ENCODE data around the gene MED27.

MED27 gene

GRCh38 chr9:132044176-132044875 is 35.3 kb downstream of the MED27 start:
- TF ChIP-seq NFIC (IDR thresholded peaks at IDR 0.05) (no peak), EGR1 (IDR thresholded peaks at IDR 0.05) (no peak), EP300 (IDR thresholded peaks at IDR 0.05; ENCODE audit: borderline replicate concordance) (no peak), FOXM1 (IDR thresholded peaks at IDR 0.05; ENCODE audit: borderline replicate concordance, low read depth) (no peak), TCF12 (IDR thresholded peaks at IDR 0.05; ENCODE audit: low read depth) (no peak), MAX (IDR thresholded peaks at IDR 0.05) (no peak), TAF1 (IDR thresholded peaks at IDR 0.05; ENCODE audit: low read depth) (no peak), USF1 (IDR thresholded peaks at IDR 0.05) (no peak), RAD21 (IDR thresholded peaks at IDR 0.05; ENCODE audit: low read depth) (no peak), CEBPB (IDR thresholded peaks at IDR 0.05) (no peak), CREB1 (IDR thresholded peaks at IDR 0.05; ENCODE audit: low read depth) (no peak), ZBTB7A (IDR thresholded peaks at IDR 0.05; ENCODE audit: low read depth) (no peak), YY1 (IDR thresholded peaks at IDR 0.05; ENCODE audit: low read depth) (no peak), TEAD4 (IDR thresholded peaks at IDR 0.05) (no peak), REST (IDR thresholded peaks at IDR 0.05; ENCODE audit: low read depth) (no peak)

GRCh38 chr9:132043708-132044107 is 36.0 kb downstream of the MED27 start:
- TF ChIP-seq ZBTB7A (IDR thresholded peaks at IDR 0.05; ENCODE audit: low read depth), result no peak
- TF ChIP-seq FOXM1 (IDR thresholded peaks at IDR 0.05; ENCODE audit: borderline replicate concordance, low read depth), result no peak
- no peak for TF ChIP-seq CREB1 (IDR thresholded peaks at IDR 0.05; ENCODE audit: low read depth)
- TF ChIP-seq CEBPB (IDR thresholded peaks at IDR 0.05), result no peak
- TF ChIP-seq EGR1 (IDR thresholded peaks at IDR 0.05), result no peak
- no peak for TF ChIP-seq MAX (IDR thresholded peaks at IDR 0.05)

GRCh38 chr9:132042324-132042723 is 37.3 kb downstream of the MED27 start:
- no peak for TF ChIP-seq RAD21 (IDR thresholded peaks at IDR 0.05; ENCODE audit: low read depth)
- TF ChIP-seq TCF12 (IDR thresholded peaks at IDR 0.05; ENCODE audit: low read depth), result no peak
- TF ChIP-seq TAF1 (IDR thresholded peaks at IDR 0.05; ENCODE audit: low read depth), result no peak
- no peak for TF ChIP-seq FOXM1 (IDR thresholded peaks at IDR 0.05; ENCODE audit: borderline replicate concordance, low read depth)
- no peak for TF ChIP-seq REST (IDR thresholded peaks at IDR 0.05; ENCODE audit: low read depth)
- no peak for TF ChIP-seq EP300 (IDR thresholded peaks at IDR 0.05; ENCODE audit: borderline replicate concordance)
- TF ChIP-seq USF1 (IDR thresholded peaks at IDR 0.05), result no peak
- no peak for TF ChIP-seq NFIC (IDR thresholded peaks at IDR 0.05)
- TF ChIP-seq TEAD4 (IDR thresholded peaks at IDR 0.05), result no peak
- TF ChIP-seq CEBPB (IDR thresholded peaks at IDR 0.05), result no peak
- TF ChIP-seq MAX (IDR thresholded peaks at IDR 0.05), result no peak
- no peak for TF ChIP-seq YY1 (IDR thresholded peaks at IDR 0.05; ENCODE audit: low read depth)
- no peak for TF ChIP-seq ZBTB7A (IDR thresholded peaks at IDR 0.05; ENCODE audit: low read depth)
- no peak for TF ChIP-seq EGR1 (IDR thresholded peaks at IDR 0.05)
- no peak for TF ChIP-seq CREB1 (IDR thresholded peaks at IDR 0.05; ENCODE audit: low read depth)

DNA sequence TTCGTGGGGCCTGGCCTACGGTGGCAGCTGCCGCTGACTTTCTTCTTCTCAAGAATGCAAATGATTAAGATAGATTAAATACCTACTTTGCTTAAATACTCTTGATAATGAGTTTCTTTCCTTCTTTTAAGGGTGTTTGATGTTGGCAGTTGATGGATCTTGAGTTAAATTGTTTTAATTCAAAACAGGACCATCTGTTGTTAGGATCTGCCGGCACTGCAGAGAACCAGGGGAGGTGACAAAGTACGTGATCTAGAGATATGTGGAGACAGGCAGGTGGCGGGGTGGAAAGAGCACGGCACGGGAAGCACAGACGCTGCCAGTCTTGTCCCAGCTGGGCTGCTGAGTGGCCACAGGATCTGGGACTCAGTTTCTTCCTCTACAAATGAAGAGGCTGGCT is 37.9 kb downstream of the MED27 start:
- TF ChIP-seq USF1 (IDR thresholded peaks at IDR 0.05), result no peak
- TF ChIP-seq TCF12 (IDR thresholded peaks at IDR 0.05; ENCODE audit: low read depth), result no peak
- no peak for TF ChIP-seq TEAD4 (IDR thresholded peaks at IDR 0.05)
- no peak for TF ChIP-seq EP300 (IDR thresholded peaks at IDR 0.05; ENCODE audit: borderline replicate concordance)
- no peak for TF ChIP-seq CREB1 (IDR thresholded peaks at IDR 0.05; ENCODE audit: low read depth)
- TF ChIP-seq REST (IDR thresholded peaks at IDR 0.05; ENCODE audit: low read depth), result no peak
- TF ChIP-seq RAD21 (IDR thresholded peaks at IDR 0.05; ENCODE audit: low read depth), result no peak
- no peak for TF ChIP-seq EGR1 (IDR thresholded peaks at IDR 0.05)
- no peak for TF ChIP-seq ZBTB7A (IDR thresholded peaks at IDR 0.05; ENCODE audit: low read depth)
- TF ChIP-seq YY1 (IDR thresholded peaks at IDR 0.05; ENCODE audit: low read depth), result no peak
- no peak for TF ChIP-seq FOXM1 (IDR thresholded peaks at IDR 0.05; ENCODE audit: borderline replicate concordance, low read depth)
- no peak for TF ChIP-seq TAF1 (IDR thresholded peaks at IDR 0.05; ENCODE audit: low read depth)
- no peak for TF ChIP-seq NFIC (IDR thresholded peaks at IDR 0.05)
- TF ChIP-seq CEBPB (IDR thresholded peaks at IDR 0.05), result no peak
- no peak for TF ChIP-seq MAX (IDR thresholded peaks at IDR 0.05)

Measured in Ishikawa (cell line).